Measurements from ENCODE around the gene ZCCHC24.
A peak's percentile ranks its signal among the peaks of the same experiment; 100 is the strongest.

ZCCHC24 gene

DNA sequence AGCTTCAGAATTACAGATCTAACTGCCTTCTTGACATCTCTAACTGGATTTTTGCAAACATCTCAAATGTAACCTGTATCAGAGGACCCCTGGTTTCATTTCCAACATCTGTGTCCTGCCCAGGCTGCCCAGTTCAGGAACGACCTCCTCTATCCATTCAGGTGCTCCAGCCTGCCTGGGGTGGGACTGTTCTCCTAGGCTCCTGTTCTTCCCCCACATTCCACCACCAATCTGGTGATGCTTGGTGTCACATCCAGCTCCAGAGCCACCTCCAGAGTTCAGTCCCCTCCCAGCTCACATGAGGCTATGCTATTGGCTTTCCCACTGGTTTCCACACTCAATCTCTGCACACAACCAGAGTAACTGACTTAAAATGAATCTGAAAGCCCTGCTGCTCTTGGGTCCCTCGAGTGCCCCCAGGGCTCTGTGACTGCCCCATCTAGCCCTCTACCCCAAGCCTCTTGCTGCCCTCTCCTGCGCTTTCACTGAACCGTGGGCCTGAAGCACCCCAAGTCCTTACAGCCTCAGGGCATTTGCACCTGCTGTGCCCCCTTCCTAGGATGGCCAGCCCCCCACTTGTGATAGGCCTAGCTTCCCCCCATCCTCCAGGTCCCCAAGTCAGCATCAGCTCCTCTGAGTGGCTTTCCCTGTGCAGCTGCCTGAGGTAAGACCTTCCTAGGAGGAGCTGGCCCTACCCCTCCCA, 52.1 kb downstream of the ZCCHC24 start:
- Mint-ChIP-seq H3K4me1 (peaks cover 38% of the 10 kb centered on the region), H3K36me3 (ENCODE audit: low read depth) (peaks cover 40% of the 10 kb centered on the region), H3K4me3 (no peak overlapping the region), H3K9me3 (no peaks in the 10 kb centered on the region), H3K27ac (peak overlapping the region in 2 of 3 experiments; percentile 9 to 25), H3K27me3 (ENCODE audit: low read depth) (no peaks in the 10 kb centered on the region)
- TF ChIP-seq, protein P1, sequence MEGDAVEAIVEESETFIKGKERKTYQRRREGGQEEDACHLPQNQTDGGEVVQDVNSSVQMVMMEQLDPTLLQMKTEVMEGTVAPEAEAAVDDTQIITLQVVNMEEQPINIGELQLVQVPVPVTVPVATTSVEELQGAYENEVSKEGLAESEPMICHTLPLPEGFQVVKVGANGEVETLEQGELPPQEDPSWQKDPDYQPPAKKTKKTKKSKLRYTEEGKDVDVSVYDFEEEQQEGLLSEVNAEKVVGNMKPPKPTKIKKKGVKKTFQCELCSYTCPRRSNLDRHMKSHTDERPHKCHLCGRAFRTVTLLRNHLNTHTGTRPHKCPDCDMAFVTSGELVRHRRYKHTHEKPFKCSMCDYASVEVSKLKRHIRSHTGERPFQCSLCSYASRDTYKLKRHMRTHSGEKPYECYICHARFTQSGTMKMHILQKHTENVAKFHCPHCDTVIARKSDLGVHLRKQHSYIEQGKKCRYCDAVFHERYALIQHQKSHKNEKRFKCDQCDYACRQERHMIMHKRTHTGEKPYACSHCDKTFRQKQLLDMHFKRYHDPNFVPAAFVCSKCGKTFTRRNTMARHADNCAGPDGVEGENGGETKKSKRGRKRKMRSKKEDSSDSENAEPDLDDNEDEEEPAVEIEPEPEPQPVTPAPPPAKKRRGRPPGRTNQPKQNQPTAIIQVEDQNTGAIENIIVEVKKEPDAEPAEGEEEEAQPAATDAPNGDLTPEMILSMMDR (IDR thresholded peaks at IDR 0.05; ENCODE audit: unreplicated experiment in 3 of 3) = no peak

DNA sequence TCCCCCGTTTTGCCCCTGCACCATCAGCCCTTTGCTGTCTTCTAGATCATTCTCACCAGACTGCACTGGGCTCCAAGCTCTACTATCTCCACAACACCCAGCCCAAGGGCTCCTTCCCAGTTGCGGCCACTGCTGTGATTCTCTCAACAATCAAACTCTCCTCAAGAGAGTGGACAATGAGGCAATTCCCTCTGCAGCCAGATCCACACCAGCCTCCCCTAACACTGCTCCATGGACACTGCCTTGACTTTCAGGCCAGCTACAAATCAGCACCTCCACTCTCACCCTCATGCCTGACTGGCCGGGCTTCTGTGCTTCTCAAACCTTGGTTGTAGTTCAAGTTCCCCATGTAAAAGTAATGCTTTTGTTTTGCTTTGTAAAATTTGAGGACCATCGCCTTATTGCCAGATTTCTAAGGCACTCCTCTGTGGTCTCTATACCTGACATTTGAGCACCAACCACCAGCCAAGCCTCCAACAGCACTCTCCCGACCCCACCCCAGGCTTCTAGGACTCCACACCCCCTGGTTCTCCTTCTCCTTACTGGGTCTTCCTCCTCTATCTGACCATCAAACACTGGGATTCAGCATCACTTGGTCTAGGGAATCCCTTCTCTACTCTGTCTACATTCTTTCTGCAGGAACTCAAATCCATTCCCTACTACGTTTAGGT, 52.8 kb downstream of the ZCCHC24 start:
- Mint-ChIP-seq H3K4me1 (peaks cover 30% of the 10 kb centered on the region), H3K27me3 (ENCODE audit: low read depth) (no peaks in the 10 kb centered on the region), H3K9me3 (no peaks in the 10 kb centered on the region), H3K36me3 (ENCODE audit: low read depth) (peaks cover 40% of the 10 kb centered on the region), H3K4me3 (no peak overlapping the region), H3K27ac (peak overlapping the region in 2 of 3 experiments; percentile 9 to 25)
- TF ChIP-seq, protein P1 (IDR thresholded peaks at IDR 0.05; ENCODE audit: unreplicated experiment in 3 of 3) = no peak

DNA sequence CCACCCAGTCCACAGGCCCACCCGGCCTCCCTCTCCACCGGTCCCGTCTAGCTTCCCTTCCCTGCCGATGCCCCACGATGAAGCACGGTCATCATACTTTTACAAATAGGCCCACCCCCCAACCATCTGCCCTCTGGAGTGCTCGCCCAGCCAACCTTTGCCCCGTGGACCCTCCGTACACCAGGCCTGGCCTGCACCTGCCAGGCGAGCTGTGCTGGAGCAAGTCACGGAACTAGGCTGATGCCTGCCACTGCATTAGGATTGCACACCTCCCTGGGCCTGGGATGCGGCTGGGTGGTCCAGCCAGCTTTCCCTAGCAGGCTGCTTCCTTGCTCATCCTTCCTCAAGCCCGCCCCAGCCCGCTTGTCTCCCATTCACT, 53.4 kb downstream of the ZCCHC24 start:
- Mint-ChIP-seq H3K27me3 (ENCODE audit: low read depth) (no peaks in the 10 kb centered on the region), H3K27ac (peak overlapping the region in 2 of 3 experiments; percentile 9 to 25), H3K9me3 (no peaks in the 10 kb centered on the region), H3K36me3 (ENCODE audit: low read depth) (peaks cover 40% of the 10 kb centered on the region), H3K4me1 (peaks cover 24% of the 10 kb centered on the region), H3K4me3 (no peak overlapping the region)
- TF ChIP-seq, protein P1 (IDR thresholded peaks at IDR 0.05; ENCODE audit: unreplicated experiment in 3 of 3) = no peak

DNA sequence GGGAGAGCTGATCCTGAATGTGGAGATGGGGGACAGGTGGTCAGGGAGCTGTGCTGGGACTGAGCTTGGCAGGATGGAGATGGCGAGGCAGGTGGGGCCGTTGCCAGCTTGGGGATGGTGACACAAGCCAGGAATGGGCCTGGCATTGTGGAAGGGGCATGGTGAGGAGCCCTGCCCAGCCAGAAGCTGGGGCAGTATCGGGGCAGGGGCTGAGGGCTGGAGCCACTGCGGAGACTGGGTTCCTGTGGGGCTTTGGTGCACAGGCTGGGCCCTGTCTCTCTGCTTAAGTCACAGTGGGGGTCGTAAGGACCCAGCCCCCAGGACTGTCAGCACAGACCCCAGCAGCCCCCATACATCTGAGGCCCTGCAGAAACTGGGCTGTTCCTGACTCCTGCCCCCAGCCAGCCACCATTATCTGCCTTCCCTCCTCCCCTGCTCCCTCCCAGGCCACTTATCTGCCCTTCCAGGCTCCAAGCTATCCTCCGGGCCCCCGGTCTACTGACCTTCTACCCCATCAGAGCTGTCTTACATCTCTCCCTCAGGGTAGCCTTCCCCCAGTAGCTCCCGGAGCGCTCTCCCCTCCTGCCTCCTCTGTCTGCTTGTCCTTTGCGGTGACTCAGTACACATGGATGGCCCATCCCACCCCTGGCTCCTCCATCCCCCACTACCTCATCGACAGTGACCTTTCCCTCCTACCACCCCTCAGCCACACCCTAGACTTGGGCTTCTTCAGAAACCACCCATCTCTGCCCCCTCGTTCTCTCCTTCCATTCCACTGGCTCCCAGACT, 54.0 kb downstream of the ZCCHC24 start:
- peaks cover 18% of the 10 kb centered on the region for H3K4me1 Mint-ChIP-seq
- H3K9me3 Mint-ChIP-seq = no peaks in the 10 kb centered on the region
- peaks cover 40% of the 10 kb centered on the region for H3K36me3 Mint-ChIP-seq (ENCODE audit: low read depth)
- H3K4me3 Mint-ChIP-seq = no peak overlapping the region
- H3K27me3 Mint-ChIP-seq (ENCODE audit: low read depth) = no peaks in the 10 kb centered on the region
- H3K27ac Mint-ChIP-seq = peak overlapping the region in 1 of 3 experiments; percentile 37
- TF ChIP-seq, protein P1 (IDR thresholded peaks at IDR 0.05; ENCODE audit: unreplicated experiment in 3 of 3) = no peak

DNA sequence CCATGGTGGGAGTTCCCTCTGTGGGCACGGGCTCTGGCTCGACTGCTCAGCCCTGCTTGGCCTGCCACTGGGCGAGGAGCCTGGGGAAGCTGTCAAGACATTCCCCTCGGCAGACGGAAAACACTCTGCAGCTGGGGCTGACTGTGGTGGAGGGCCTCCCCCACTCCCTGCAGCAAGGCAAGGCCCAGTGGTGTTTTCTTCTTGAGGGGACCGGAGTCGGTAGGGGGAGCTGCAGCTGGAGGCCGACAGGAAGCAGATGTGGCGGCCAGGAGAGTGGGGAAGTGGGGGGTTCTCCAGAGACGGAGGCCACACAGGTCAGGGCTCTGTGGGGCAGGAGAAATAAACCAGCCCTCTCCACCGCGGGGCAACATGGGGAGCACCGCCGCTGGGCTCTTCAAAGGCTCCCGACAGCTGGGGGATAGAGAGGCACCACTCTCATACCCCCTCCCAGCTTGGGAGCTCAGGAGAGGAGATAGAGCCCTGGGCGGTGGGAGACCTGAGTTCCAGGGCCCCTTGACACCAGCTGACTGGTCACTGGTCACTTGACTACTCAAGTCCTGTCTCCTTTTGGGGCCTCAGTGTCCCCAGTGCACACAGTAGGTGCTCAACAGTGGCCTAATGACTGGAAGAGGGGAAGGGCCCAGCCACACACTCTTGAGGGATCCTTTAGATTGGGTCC, 54.7 kb downstream of the ZCCHC24 start:
- H3K27me3 Mint-ChIP-seq (ENCODE audit: low read depth) = no peaks in the 10 kb centered on the region
- TF ChIP-seq, protein P1 (IDR thresholded peaks at IDR 0.05; ENCODE audit: unreplicated experiment in 3 of 3) = no peak
- no peak overlapping the region for H3K4me3 Mint-ChIP-seq
- H3K9me3 Mint-ChIP-seq = no peaks in the 10 kb centered on the region
- peak overlapping the region in 2 of 3 experiments; percentile 22 to 37 for H3K27ac Mint-ChIP-seq
- H3K4me1 Mint-ChIP-seq = peaks cover 11% of the 10 kb centered on the region
- H3K36me3 Mint-ChIP-seq (ENCODE audit: low read depth) = peaks cover 33% of the 10 kb centered on the region
